ENCODE results near the gene GLS2.

GLS2 gene

DNA sequence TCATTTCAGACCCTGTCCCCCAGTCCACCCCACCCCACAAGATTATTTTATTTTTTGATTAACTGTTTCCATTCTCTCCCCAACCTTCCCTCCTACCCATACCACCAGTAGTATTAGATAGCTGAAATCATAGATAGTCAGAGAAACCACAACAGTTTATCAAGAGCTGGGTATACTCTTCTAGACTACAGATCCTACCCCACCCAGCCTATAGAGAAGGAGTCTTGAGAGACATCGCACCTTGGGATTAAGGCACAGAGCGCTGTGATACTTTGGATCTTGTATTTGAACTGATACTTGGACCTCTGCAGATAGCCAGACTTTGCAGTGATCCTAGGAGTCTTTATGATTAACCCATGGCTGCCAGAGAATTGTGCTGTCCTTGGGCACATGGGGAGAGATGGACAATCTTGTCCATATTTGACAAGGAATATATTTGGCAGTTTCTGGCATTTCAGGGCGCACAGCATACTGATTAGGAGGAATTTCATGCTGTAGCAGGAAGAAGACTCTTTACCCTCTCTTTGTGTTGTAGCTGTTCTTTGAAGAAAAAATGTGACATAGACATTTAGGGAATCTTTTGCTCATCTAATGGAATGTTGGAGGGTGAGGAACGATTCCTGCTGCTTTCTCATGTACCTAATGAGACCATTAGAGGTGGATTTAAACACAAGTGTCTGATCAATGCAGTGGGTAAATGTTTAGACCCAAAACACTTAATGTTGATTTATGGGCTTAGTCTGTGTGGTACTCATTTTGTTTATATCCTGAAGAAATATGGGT lies 34.6 kb upstream of the GLS2 start:
- CTCF ChIA-PET, result interaction anchor here (0.7 to 4.3 kb wide), 17 partner anchors 9 to 114 kb away, joined by 3 to 40 read pairs (median 7); no protein-coding TSS in a partner anchor
- no peak for DNase-seq (ENCODE audit: low read depth, low spot score)
- POLR2A ChIA-PET, result interaction anchor here (1.0 to 1.4 kb wide), 2 partner anchors 9 to 114 kb away, joined by 3 to 9 read pairs; no protein-coding TSS in a partner anchor
- no peak for TF ChIP-seq CTCF (IDR thresholded peaks at IDR 0.05; ENCODE audit: insufficient read depth, low read length, missing control alignments)
- H3K4me3 ChIP-seq (ENCODE audit: low read depth, low read length), result peak overlapping the region; percentile 60

- POLR2A ChIA-PET, result interaction anchor here (0.6 to 1.4 kb wide), 6 partner anchors 10 to 793 kb away, joined by 3 to 9 read pairs (median 4); partner anchors contain the start of gene CD63
- no peak for TF ChIP-seq CTCF (IDR thresholded peaks at IDR 0.05; ENCODE audit: insufficient read depth, low read length, missing control alignments)
- peak within 1 kb of the TSS; percentile 60 for H3K4me3 ChIP-seq (ENCODE audit: low read depth, low read length)
- CTCF ChIA-PET, result interaction anchor here (0.7 to 4.3 kb wide), 17 partner anchors 8 to 115 kb away, joined by 3 to 40 read pairs (median 7); no protein-coding TSS in a partner anchor
- peak; percentile 63 for DNase-seq (ENCODE audit: low read depth, low spot score)
These were observed 33.8 kb upstream of the GLS2 start, which contains the start of gene RBMS2 for GRCh38 chr12:56521590-56522371. RBMS2 (plus strand) TSS chr12:56521820; CDS start chr12:56522024, 204 bp downstream.

GRCh38 chr12:56521209-56521589 lies 33.2 kb upstream of the GLS2 start:
- DNase-seq (ENCODE audit: low read depth, low spot score), result no peak
- POLR2A ChIA-PET, result interaction anchor here (0.6 to 1.0 kb wide), 5 partner anchors 20 to 792 kb away, joined by 4 to 5 read pairs (median 4); partner anchors contain the start of gene CD63
- CTCF ChIA-PET, result interaction anchor here (0.7 to 4.3 kb wide), 14 partner anchors 7 to 115 kb away, joined by 3 to 40 read pairs (median 8); no protein-coding TSS in a partner anchor
- H3K4me3 ChIP-seq (ENCODE audit: low read depth, low read length), result no peak overlapping the region
- TF ChIP-seq CTCF (IDR thresholded peaks at IDR 0.05; ENCODE audit: insufficient read depth, low read length, missing control alignments), result no peak

DNA sequence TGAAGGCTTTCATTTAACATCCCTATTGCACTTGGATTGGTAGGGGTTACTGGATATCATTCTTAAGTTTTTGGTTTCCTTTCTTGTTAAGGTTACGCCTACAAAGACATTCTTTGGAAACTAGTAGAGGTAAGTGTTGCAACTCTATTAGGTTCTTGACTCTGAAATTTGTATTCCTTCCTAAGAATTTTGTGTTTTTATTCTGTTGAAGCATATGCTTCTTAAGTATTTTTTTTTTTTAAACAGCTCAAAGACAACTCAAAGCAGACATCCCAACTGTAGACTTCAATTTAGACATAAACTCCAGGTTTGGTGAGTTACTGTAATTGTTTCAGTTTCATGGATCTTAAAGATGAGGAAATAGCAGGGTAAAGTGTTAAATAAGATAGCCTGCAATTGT lies 32.5 kb upstream of the GLS2 start:
- ChIA-PET CTCF (interaction anchor here (0.9 to 4.3 kb wide), 11 partner anchors 9 to 116 kb away, joined by 3 to 40 read pairs (median 4); no protein-coding TSS in a partner anchor), POLR2A (no interaction called here)
- TF ChIP-seq CTCF (IDR thresholded peaks at IDR 0.05; ENCODE audit: insufficient read depth, low read length, missing control alignments), result no peak
- DNase-seq (ENCODE audit: low read depth, low spot score), result no peak
- H3K4me3 ChIP-seq (ENCODE audit: low read depth, low read length), result no peak overlapping the region

DNA sequence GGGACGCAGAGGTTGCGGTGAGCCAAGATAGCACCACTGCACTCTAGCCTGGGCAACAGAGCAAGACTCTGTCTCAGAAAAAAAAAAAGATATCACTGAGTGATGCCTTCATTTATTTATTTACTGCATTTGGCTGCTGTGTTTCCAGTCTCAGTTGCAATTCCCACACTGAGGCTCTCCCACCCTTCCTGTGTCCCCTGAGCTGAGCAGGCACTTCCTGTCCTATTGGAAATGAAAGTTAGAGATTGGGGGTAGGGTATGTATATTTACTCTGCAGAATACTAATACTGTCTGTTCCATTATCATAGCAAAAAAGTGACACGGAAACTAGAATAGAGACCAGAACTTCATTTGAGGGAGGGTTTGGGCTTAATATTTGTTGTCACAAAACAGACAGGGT lies 32.1 kb upstream of the GLS2 start:
- no peak overlapping the region for H3K4me3 ChIP-seq (ENCODE audit: low read depth, low read length)
- ChIA-PET POLR2A (no interaction called here), CTCF (interaction anchor here (0.9 to 11.9 kb wide), 7 partner anchors 12 to 117 kb away, joined by 3 to 248 read pairs (median 12); no protein-coding TSS in a partner anchor)
- no peak for DNase-seq (ENCODE audit: low read depth, low spot score)
- no peak for TF ChIP-seq CTCF (IDR thresholded peaks at IDR 0.05; ENCODE audit: insufficient read depth, low read length, missing control alignments)
